NCI-H2196 (cell line): ENCODE measurements around the gene REV1.
"Not testable (repeated sequence)": the region's sequence is repeated elsewhere in the genome, so short reads cannot be mapped to it uniquely, and the experiment has no call there.

Experiments
- DNase-seq: peaks from one replicate; lab custom pipeline; 2025; ENCODE audit not compliant: unreplicated experiment; lab: John Stamatoyannopoulos, UW

REV1 gene

GRCh38 chr2:99489761-99490622 is at the start of gene REV1:
REV1 (minus strand) TSS chr2:99490017; CDS start chr2:99464975, 25,042 bp downstream.
- peak; percentile 99 for DNase-seq

GRCh38 chr2:99537910-99538485 is 48.2 kb upstream of the REV1 start:
- DNase-seq: no peak

GRCh38 chr2:99524056-99524455 is 34.2 kb upstream of the REV1 start:
- DNase-seq: no peak

DNA sequence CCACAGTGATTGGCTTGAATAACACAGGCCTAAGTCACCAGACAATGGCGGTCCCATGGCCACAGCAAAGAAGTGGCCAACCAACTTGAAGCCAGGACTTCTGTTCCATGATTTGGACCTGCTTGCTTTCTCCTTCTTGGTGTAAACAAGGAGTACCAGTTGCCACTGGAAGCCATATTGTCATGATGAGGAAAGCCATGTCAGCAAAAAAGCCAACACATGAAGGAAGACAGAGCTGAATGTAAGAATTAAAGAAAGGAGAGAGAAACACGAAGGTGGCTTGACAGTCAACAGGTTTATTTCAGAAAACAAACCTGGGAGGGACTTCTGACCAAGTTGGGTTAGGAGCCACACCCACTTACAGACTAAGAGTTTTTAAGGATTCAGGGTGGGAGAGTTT is 32.3 kb upstream of the REV1 start:
- no peak for DNase-seq

- DNase-seq: no peak
These were observed 31.0 kb upstream of the REV1 start for GRCh38 chr2:99520813-99521212.

DNA sequence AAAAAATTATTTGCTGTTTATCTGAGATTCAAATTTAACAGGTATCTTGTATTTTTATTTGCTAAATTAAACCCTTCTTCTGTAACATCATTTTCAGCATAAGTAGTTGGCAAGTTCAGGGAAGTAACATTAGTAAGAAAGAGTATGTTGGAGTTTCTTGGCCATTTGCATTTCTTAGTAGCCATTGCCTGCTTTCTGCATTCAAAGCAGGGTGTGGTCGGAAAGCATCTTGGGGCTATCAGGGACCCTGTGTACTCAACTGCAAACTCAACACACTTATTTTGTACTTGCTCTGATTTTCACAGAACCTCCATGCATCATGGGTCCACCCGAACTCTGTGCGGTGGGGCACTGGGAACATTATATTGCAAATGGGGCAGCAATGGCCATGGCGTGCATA is 30.4 kb upstream of the REV1 start:
- no peak for DNase-seq

GRCh38 chr2:99514357-99514756 is 24.5 kb upstream of the REV1 start:
- no peak for DNase-seq

- DNase-seq: no peak
These were observed 22.4 kb upstream of the REV1 start for GRCh38 chr2:99512181-99512591.

DNA sequence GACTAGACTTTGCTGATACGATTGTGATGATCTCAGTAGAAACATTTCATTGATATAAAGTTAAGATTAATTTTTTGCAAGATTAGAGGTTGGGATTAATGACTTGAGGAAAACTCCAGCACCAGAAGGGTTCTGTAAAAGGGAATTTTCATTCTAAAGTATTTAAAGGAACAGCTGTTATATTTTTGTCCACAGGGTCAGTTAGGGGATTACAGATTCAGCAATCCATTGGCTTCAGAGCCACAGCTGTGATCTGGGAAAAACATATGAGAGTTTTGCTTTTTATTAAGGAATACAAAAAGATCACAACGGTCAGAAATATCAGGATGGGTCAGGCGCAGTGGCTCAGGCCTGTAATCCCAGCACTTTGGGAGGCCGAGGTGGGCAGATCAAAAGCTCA is 19.6 kb upstream of the REV1 start:
- no peak for DNase-seq

- peak; percentile 90 for DNase-seq
These were observed 18.4 kb upstream of the REV1 start for GRCh38 chr2:99507937-99508818.

DNA sequence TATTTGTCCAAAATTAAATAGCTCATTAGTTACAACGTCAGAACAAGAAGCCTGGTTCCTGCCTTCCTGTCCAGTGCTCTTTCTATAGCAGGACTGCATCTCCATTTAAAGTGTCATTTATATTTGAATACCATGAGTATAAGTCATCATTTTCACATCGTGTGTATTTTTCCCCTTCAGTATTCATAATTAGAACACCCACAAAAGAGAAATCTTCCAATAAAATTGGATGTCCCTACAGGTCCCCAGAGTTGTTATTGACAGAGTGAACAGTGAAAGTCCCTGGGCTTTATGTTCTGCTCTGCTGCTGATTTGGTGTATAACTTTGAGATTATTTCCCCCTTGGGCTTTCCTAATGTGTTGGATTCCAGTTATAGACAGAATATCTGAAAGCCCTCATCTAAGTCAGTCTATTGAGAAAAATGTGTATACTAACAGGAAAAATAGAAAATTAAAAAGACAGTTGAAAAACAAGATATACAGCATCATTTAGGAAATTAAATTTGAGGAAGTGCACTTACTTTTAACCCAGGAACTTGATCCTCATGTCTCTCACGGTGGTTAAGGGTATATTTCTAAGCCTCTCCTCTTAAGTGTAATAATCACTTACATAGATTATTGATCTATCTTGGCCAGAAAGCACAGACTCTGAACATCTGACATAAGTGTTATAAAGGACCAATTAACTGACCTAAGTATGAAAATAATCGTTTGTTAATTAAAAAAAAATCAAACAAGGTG is 15.2 kb upstream of the REV1 start:
- DNase-seq: no peak

GRCh38 chr2:99503662-99504416 is 14.0 kb upstream of the REV1 start:
- not testable (repeated sequence) for DNase-seq

DNA sequence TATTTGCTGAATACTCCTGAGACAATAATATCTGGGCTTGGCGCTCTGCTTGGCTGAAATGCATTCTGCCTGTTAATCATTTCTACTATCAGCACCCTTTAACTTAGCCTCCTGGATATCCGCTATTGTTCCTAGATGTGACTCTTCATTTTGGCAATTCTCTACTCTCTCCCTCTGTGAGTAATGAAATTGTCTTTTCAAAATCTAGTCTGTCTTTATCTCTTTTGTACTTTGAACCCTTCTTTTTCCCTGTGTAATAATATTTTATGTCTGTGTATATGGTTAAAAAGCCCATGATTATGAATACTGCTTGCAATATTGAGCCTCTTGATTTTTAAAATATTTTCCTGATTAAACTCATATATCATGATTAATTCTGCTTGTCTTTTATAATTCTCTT is 6.2 kb upstream of the REV1 start:
- no peak for DNase-seq

DNA sequence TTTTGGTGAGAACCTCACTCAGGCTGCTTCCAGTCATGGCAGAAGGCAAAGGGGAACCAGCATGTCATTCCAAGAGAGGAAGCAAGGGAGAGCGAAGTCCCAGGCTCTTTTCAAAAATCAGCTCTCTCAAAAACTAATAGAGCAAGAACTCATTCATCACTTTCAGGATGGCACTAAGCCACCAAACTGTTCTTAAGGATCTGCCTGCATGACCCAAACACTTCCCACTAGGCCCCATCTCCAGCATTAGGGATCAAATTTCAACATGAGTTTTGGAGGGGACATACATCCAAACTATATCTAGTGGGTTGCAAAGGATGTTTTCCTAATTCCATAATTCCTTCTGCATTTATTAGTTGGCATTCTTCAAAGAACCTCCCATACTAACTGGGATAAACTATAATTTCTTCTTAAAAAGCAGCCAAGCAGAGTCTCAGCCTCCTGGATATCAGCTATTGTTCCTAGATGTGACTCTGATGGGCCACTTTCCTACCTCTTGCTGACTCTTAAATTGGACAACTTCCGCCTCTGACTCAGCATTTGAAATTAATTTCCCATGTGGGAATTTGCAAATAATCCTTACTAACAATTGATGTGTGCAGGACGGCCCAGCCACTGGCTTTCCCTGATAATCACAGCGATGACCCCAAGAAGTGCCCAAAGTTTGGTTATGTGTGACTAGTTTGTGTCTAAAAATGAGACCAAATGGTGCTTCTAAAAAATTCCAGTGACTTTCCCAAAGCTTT is 5.5 kb upstream of the REV1 start:
- no peak for DNase-seq

DNA sequence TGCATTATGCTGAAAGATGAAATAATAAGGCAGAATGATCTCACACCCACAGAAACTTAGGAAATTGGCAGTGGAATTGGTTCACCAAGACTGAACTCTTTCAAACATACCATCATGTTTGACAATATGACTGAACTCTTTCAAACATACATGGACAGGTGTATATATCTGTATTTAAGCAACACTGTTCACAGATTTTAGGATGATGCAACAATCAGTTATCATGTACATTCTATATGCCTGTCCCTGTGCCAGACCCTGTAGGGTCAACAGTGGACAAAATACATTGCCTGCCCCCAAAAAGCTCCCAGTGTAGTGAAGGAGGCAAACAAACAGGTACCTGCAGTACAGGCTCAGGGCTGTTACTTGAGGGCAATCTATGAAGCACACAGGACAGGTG is 2.9 kb upstream of the REV1 start:
- DNase-seq: no peak

DNA sequence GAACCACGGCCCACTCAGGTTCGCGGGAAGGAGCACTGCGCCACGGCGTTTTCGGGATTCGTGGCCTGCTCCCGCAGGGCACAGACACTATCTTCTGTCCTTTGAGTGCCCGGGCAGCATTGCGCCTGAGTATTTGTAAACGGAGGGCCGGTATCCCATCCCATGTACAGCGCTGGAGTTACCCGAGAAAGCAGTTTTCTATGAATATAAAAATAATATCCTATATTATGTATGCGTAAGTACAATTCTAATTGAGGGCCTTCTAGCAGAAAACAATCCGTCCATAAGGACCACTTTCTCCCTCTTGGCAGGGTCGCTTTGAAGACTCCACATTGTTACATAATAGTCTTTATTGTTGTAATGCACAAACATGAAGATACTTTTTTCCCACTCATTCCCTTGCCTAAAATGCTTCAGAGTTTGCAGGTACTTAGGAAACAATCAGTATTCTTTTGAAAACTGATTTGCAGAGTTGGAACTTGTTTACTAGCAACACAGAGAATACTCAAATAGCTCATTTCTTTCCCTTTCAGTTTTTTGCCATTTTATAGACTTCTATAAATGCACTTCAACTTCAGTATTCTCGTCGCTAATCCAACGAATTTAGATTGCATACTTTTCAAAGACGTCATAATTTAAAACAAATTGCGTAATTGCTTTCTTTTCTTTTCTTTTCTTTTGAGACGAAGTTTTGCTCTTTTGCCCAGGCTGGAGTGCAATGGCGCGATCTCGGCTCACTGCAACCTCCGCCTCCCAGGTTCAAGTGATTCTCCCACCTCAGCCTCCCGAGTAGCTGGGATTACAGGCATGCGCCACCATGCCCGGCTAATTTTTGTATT is 1.0 kb upstream of the REV1 start:
- no peak for DNase-seq

DNA sequence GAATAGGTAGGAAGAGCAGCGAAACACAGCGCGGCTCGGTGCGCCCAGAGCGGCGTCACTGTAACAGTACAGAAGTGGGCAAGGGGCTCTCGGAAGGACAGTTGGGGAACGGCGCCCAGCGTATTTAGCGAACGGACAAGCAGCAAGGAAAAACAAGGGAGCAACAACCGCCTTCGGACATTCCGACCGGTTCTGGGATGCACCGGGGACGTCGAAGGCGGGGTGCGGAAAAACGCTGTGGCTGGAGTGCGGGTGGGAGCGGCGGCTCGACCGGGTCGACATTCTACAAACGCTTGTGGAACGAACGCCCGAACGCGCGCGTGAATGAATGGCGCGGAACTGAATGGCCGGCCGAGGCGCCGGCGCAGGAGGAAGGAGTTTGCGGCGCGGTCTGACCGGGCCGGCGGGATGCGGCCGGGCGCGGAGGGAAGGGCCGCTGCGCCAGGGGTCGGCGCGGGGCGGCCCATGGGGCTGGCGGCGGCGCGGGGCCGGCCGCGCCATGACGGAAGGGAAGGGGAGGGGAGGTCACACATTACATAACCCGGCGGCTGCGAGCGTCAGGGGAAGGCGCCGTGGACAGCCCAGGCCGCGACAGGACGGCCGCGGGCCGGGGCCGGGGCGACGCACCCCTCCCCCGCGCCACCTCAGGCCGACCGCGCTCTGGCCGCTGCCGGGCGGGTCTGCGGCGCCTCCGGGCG is 605 bp downstream of the REV1 start:
- peak; percentile 56 for DNase-seq

GRCh38 chr2:99488539-99489062 is 1.2 kb downstream of the REV1 start:
- DNase-seq: peak; percentile 28
